Thyroid gland (tissue), 4 donors: Measurements from ENCODE around the gene PSMD6. TPM values are rescaled to one million over a fixed set of nuclear protein-coding genes. Genes with fewer than 3 reads are reported as not detected.

Source experiments
- DNase-seq, 2 donors: peaks; one replicate each; pipeline ENCODE4 v3.0.0-alpha.2; 2019
- H3K27ac ChIP-seq, 3 donors: fragments of 200-600 bp; sonication (generic); 1 replicate in 2 of 3; 2 replicates in 1 of 3; pipeline ENCODE4 v1.5.1; 2016 to 2019; ENCODE audit warnings: mild to moderate bottlenecking in 1 of 3, moderate library complexity in 1 of 3
- H3K27me3 ChIP-seq: fragments of 200-600 bp; sonication (generic); one replicate; pipeline ENCODE4 v1.5.1; 2019
- H3K36me3 ChIP-seq, 2 donors: fragments of 200-600 bp; sonication (generic); one replicate each; pipeline ENCODE4 v1.5.1; 2016 to 2019
- H3K4me1 ChIP-seq, 2 donors: fragments of 200-600 bp; sonication (generic); one replicate each; pipeline ENCODE4 v1.5.1; 2017 to 2019
- H3K4me3 ChIP-seq, 3 donors: fragments of 200-600 bp; sonication (generic); replicated peaks in 1 of 3; 1 replicate in 2 of 3; 2 replicates in 1 of 3; pipeline ENCODE4 v1.5.1; 2016; ENCODE audit warnings: mild to moderate bottlenecking in 1 of 3
- H3K9me3 ChIP-seq: fragments of 200-600 bp; sonication (generic); one replicate; pipeline ENCODE4 v1.5.1; 2017
- POLR2A ChIP-seq, 2 donors: fragments of 450-650 bp; IDR thresholded peaks; one replicate each; pipeline ENCODE4 v1.6.1; 2017; ENCODE audit warnings: antibody characterized with exemption in 2 of 2, mild to moderate bottlenecking in 2 of 2, moderate library complexity in 1 of 2
- WGBS, 2 donors: methylation state at CpG; one replicate each; pipeline ENCODE4 v1.1.5; 2017; 5-methylcytosine and 5-hydroxymethylcytosine counted together
- intact Hi-C: fragments of 100-400 bp; cut with DNase I; formaldehyde crosslinking; loops from one replicate; pipeline ENCODE4 v1.15.1; 2023
- total RNA-seq, 4 donors: library from RNA; depleted of rRNA; stranded (reverse); fragments of >200 nt; gene quantifications; one replicate each; pipeline ENCODE4 v1.2.3, GENCODE V29; 2016
- TF ChIP-seq, protein P1 (sequence below), 6 experiments: fragments of 200-600 bp in 3 of 6; fragments of 450-650 bp in 3 of 6; sonication (generic) in 3 of 6; IDR thresholded peaks; one replicate each; pipeline ENCODE4 v1.5.1; 2016 to 2019; ENCODE audit warnings: antibody characterized with exemption in 6 of 6, mild to moderate bottlenecking in 2 of 6, inconsistent platforms in 1 of 6, moderate library complexity in 1 of 6

Gene PSMD6
- total RNA-seq, 4 donors from 2014 or later, result 64.1 to 116 (median 75.3) TPM

DNA sequence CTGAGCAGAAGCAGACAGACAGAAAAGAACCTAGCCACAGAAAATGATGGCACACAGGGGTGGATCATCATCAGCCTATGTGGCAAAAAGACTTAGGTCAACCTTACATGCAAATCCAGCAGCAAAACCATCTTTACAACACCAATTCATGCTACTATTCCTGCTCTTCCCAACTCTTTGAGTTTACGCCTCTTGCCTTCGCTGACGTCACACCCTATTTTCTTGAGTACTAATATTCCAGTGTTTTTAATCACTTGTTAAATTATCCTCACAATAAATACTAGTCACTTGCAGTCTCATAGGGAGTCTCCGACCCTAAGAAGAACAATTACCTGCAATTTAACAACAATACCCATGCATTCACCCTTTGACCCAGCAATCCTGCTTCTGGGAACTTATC, 6.0 kb upstream of the PSMD6 start:
- 96% methylated on average over 4 of the region's 4 CpGs for WGBS, 2 donors
- no peak overlapping the region for H3K27ac ChIP-seq

DNA sequence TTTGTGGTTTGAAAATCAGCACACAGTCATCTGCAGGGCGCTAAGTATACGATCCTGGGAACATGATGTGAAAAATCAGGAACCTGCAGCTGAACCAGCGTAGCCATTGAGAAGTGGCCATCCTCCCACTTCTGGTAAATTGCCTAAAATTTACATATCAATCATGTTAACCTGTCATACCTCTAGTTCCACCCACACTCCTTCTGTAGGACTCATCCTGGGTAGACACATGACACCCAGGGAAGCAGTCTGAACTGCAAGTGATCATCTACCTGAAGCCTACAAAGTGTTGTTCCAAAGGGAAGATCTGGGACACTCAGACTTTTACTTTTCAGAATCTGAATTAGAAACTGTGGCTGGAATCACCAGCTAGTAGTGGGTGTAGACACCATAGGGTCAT, 5.5 kb upstream of the PSMD6 start:
- intact Hi-C loops, result no loop called here
- WGBS, 2 donors, result 83 to 94% methylated on average over 3 of the region's 3 CpGs
- no peaks in the 10 kb centered on the region for H3K4me1 ChIP-seq

More for the DNA sequence above, 6.0 kb upstream of the PSMD6 start:
- no peak for DNase-seq
- no peak for TF ChIP-seq POLR2A (IDR thresholded peaks at IDR 0.05)
- TF ChIP-seq, protein P1, sequence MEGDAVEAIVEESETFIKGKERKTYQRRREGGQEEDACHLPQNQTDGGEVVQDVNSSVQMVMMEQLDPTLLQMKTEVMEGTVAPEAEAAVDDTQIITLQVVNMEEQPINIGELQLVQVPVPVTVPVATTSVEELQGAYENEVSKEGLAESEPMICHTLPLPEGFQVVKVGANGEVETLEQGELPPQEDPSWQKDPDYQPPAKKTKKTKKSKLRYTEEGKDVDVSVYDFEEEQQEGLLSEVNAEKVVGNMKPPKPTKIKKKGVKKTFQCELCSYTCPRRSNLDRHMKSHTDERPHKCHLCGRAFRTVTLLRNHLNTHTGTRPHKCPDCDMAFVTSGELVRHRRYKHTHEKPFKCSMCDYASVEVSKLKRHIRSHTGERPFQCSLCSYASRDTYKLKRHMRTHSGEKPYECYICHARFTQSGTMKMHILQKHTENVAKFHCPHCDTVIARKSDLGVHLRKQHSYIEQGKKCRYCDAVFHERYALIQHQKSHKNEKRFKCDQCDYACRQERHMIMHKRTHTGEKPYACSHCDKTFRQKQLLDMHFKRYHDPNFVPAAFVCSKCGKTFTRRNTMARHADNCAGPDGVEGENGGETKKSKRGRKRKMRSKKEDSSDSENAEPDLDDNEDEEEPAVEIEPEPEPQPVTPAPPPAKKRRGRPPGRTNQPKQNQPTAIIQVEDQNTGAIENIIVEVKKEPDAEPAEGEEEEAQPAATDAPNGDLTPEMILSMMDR (IDR thresholded peaks at IDR 0.05), result no peak
- Histone ChIP-seq H3K4me3 (no peak overlapping the region), H3K27me3 (no peaks in the 10 kb centered on the region), H3K36me3 (no peaks in the 10 kb centered on the region), H3K9me3 (no peaks in the 10 kb centered on the region), H3K4me1 (no peaks in the 10 kb centered on the region)
- intact Hi-C loops, result no loop called here

DNA sequence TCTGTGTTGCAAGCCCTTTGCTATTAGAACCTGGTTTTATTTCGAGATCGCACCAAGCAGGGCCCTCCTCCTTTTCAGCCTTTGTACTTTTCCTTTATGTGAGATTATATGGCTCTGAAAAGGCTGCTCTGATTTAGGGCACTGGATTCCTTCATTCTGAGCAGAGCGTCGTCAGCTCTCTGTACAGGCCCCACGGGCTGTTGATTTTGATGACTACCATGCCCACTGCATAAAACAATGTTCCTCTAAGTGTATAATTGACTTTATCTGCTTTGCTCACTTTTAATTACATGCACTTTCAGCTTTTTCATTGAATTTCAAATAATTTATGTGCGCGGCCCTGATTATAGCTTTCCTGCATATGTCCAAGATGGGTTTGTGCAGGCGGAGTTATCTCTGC, 4.4 kb upstream of the PSMD6 start:
- Histone ChIP-seq H3K9me3 (no peaks in the 10 kb centered on the region), H3K4me3 (no peak overlapping the region), H3K4me1 (peaks cover 0 to under 1% of the 10 kb centered on the region in 2 donors), H3K27ac (no peak overlapping the region), H3K27me3 (no peaks in the 10 kb centered on the region), H3K36me3 (no peaks in the 10 kb centered on the region)
- no peak for DNase-seq
- WGBS, 2 donors, result 86 to 87% methylated on average over 8 of the region's 8 CpGs
- TF ChIP-seq, protein P1 (IDR thresholded peaks at IDR 0.05), result no peak
- TF ChIP-seq POLR2A (IDR thresholded peaks at IDR 0.05), result no peak
- intact Hi-C loops, result no loop called here

More for the DNA sequence above, 5.5 kb upstream of the PSMD6 start:
- no peak for DNase-seq
- H3K9me3 ChIP-seq, result no peaks in the 10 kb centered on the region
- H3K27me3 ChIP-seq, result no peaks in the 10 kb centered on the region
- no peak overlapping the region for H3K27ac ChIP-seq
- no peak overlapping the region for H3K4me3 ChIP-seq
- H3K36me3 ChIP-seq, result no peaks in the 10 kb centered on the region
- TF ChIP-seq POLR2A (IDR thresholded peaks at IDR 0.05), result no peak
- TF ChIP-seq, protein P1 (IDR thresholded peaks at IDR 0.05), result no peak

DNA sequence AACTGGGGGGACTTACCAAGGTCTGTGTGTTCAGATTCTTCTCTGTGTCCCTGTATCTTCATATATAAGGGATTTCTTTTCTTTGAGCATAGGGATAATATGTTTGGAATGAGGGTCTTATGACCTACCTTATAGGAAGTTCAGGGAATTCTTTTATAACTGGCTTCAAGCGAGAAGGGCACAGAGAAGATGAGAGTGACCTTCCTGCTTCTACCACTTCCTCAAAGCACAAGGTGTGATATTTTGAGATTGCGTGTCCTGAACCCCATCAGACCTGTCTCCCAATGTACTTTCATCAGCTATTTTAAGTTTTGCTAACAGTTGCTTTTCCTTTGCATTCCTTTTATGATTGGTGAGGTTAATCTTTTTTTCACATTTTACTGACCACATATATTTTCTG, 3.1 kb upstream of the PSMD6 start:
- Histone ChIP-seq H3K4me1 (peaks cover 10 to 13% of the 10 kb centered on the region in 2 donors), H3K36me3 (no peaks in the 10 kb centered on the region), H3K4me3 (no peak overlapping the region), H3K27ac (no peak overlapping the region), H3K9me3 (no peaks in the 10 kb centered on the region), H3K27me3 (no peaks in the 10 kb centered on the region)
- intact Hi-C loops, result no loop called here
- DNase-seq, result no peak
- WGBS, 2 donors, result 89% methylated on average over 2 of the region's 2 CpGs
- TF ChIP-seq POLR2A (IDR thresholded peaks at IDR 0.05), result no peak
- TF ChIP-seq, protein P1 (IDR thresholded peaks at IDR 0.05), result no peak

DNA sequence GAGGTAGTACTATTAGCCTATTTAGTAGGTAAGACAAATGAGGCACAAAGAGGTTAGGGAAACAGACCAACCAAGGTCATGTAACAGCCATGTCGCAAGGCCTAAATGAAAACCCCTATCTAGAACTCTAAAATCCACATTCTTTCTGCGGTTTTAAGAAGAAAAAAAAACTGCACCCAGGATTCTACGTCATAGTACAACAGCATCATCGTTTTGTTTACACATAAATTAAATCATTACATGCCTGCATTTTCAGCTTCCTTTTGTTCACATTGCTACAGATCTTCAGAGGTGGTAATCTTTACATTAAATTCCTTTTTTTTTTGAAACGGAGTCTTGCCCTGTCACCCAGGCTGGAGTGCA, 548 bp upstream of the PSMD6 start:
- H3K9me3 ChIP-seq, result no peaks in the 10 kb centered on the region
- H3K27ac ChIP-seq, result peak overlapping the region; percentile 54 to 86 (median 57)
- no peak overlapping the region for H3K4me3 ChIP-seq
- H3K27me3 ChIP-seq, result no peaks in the 10 kb centered on the region
- peaks cover 0 to 5% of the 10 kb centered on the region in 2 donors for H3K36me3 ChIP-seq
- TF ChIP-seq POLR2A (IDR thresholded peaks at IDR 0.05), result no peak
- TF ChIP-seq, protein P1 (IDR thresholded peaks at IDR 0.05), result no peak
- peaks cover 10 to 14% of the 10 kb centered on the region in 2 donors for H3K4me1 ChIP-seq
- intact Hi-C loops, result no loop called here
- no peak for DNase-seq
- 73 to 77% methylated on average over 5 of the region's 5 CpGs for WGBS, 2 donors
